GM12878 (cell line): ENCODE data around the gene GOSR2. TPM values are rescaled to one million over a fixed set of nuclear protein-coding genes. Genes with fewer than 3 reads are reported as not detected.
A peak's percentile ranks its signal among the peaks of the same experiment; 100 is the strongest.

Source experiments
- ATAC-seq: fragments of 200-7000 bp; cut with Tn5 transposase; 3 replicates; pipeline ENCODE4 v1.9.1; 2020; ENCODE audit warnings: mild to moderate bottlenecking, moderate library complexity
- BruUV-seq: library from RNA; stranded (reverse); fragments of 400-500 nt; replicated peaks from 2 replicates; lab custom pipeline; 2021; lab: Mats Ljungman, UMichigan
- CTCF ChIA-PET: fragments of 300-600 bp; sonication (Branson Sonifier 250); formaldehyde crosslinking; extraction: SDS; loops from one replicate; lab custom pipeline; 2021; ENCODE audit warnings: inconsistent platforms; lab: Yijun Ruan, JAX
- POLR2A ChIA-PET: fragments of 350-600 bp; formaldehyde crosslinking; extraction: SDS; loops from one replicate; lab custom pipeline; 2021; ENCODE audit warnings: inconsistent platforms; lab: Charles Lee
- RAD21 ChIA-PET: fragments of 300-600 bp; sonication (Branson Sonifier 250); formaldehyde crosslinking; loops from one replicate; lab custom pipeline; 2023; ENCODE audit warnings: antibody characterized with exemption; ENCODE audit not compliant: unreplicated experiment; lab: Charles Lee
- SMC1A ChIA-PET: fragments of 300-600 bp; sonication (Branson Sonifier 250); formaldehyde crosslinking; loops from one replicate; lab custom pipeline; 2023; ENCODE audit not compliant: unreplicated experiment, uncharacterized antibody; lab: Charles Lee
- DNase-seq: peaks from one replicate; pipeline ENCODE4 v3.0.0-alpha.2; 2011; ENCODE audit warnings: low read depth, low spot score
- FAIRE-seq: peaks from 3 replicates; lab custom pipeline; 2011; peaks lifted over from hg19 to GRCh38; lab: Jason Lieb, UNC
- H2AFZ ChIP-seq: 2 replicates; pipeline ENCODE4 v1.6.0; 2011; ENCODE audit warnings: low read depth, low read length, control low read depth; ENCODE audit not compliant: control insufficient read depth
- H3K27ac ChIP-seq: 2 replicates; pipeline ENCODE4 v1.5.1; 2011; ENCODE audit warnings: control low read depth; ENCODE audit not compliant: control insufficient read depth, insufficient read depth
- H3K27me3 ChIP-seq, 2 experiments: replicated peaks in 1 of 2; 2 replicates each; pipeline versions ENCODE4 v1.6.0 to v1.6.1; 2011; ENCODE audit warnings: low read length in 1 of 2; ENCODE audit not compliant: control insufficient read depth in 2 of 2, insufficient read depth in 2 of 2
- H3K36me3 ChIP-seq, 2 experiments: 2 replicates each; pipeline ENCODE4 v1.5.1; 2011; ENCODE audit warnings: low read length in 1 of 2; ENCODE audit not compliant: control insufficient read depth in 2 of 2, insufficient read depth in 2 of 2
- H3K4me1 ChIP-seq: 2 replicates; pipeline ENCODE4 v1.6.1; 2011; ENCODE audit warnings: mild to moderate bottlenecking, low read length, moderate library complexity, mixed read lengths; ENCODE audit not compliant: control insufficient read depth, insufficient read depth
- H3K4me2 ChIP-seq: 2 replicates; pipeline ENCODE4 v1.6.0; 2011; ENCODE audit warnings: control low read depth; ENCODE audit not compliant: control insufficient read depth, insufficient read depth
- H3K4me3 ChIP-seq: fragments of 200-600 bp; sonication (generic); 2 replicates; pipeline ENCODE4 v1.5.1; 2016
- H3K79me2 ChIP-seq: 2 replicates; pipeline ENCODE4 v1.6.0; 2011; ENCODE audit warnings: low read length; ENCODE audit not compliant: control insufficient read depth, insufficient read depth
- H3K9ac ChIP-seq: 2 replicates; pipeline ENCODE4 v1.8.0; 2011; ENCODE audit warnings: low read length, control low read depth, mixed read lengths; ENCODE audit not compliant: control insufficient read depth, insufficient read depth
- H3K9me3 ChIP-seq: replicated peaks from 3 replicates; pipeline ENCODE4 v1.5.1; 2011; ENCODE audit warnings: mild to moderate bottlenecking, low read length; ENCODE audit not compliant: control insufficient read depth, insufficient read depth
- H4K20me1 ChIP-seq: 2 replicates; pipeline ENCODE4 v1.6.0; 2011; ENCODE audit not compliant: control insufficient read depth, insufficient read depth
- BHLHE40 ChIP-seq, 2 experiments: fragments of 450-650 bp in 1 of 2; IDR thresholded peaks; 2 replicates each; pipeline ENCODE4 v1.6.1; 2011 to 2017; ENCODE audit warnings: low read depth in 2 of 2, borderline replicate concordance in 1 of 2, improper control_type of control experiment in 1 of 2, low read length in 1 of 2, mild to moderate bottlenecking in 1 of 2
- EGR1 ChIP-seq, 2 experiments: IDR thresholded peaks; 1 replicate in 1 of 2; 2 replicates in 1 of 2; pipeline ENCODE4 v1.6.1; 2011 to 2012; ENCODE audit warnings: low read depth in 2 of 2, low read length in 2 of 2, borderline replicate concordance in 1 of 2, mild to moderate bottlenecking in 1 of 2, moderate library complexity in 1 of 2
- KDM1A ChIP-seq: fragments of 200-600 bp; sonication (generic); IDR thresholded peaks from 2 replicates; pipeline ENCODE4 v1.6.1; 2016; ENCODE audit warnings: borderline replicate concordance
- MXI1 ChIP-seq: fragments of 150-350 bp; IDR thresholded peaks from 2 replicates; pipeline ENCODE4 v1.6.1; 2011; ENCODE audit warnings: low read depth, mild to moderate bottlenecking, inconsistent platforms, low read length, improper control_type of control experiment
- PAX8 ChIP-seq: fragments of 450-650 bp; IDR thresholded peaks from 2 replicates; pipeline ENCODE4 v1.6.1; 2017; ENCODE audit warnings: mild to moderate bottlenecking, moderate library complexity
- SUZ12 ChIP-seq: fragments of 200-600 bp; sonication (generic); IDR thresholded peaks from one replicate; pipeline ENCODE4 v1.6.1; 2018; ENCODE audit warnings: antibody characterized with exemption, mild to moderate bottlenecking; ENCODE audit not compliant: unreplicated experiment
- TAF1 ChIP-seq: IDR thresholded peaks from 2 replicates; pipeline ENCODE4 v1.6.1; 2011; ENCODE audit warnings: mild to moderate bottlenecking, low read depth, low read length, borderline replicate concordance
- YBX1 ChIP-seq: fragments of 450-650 bp; IDR thresholded peaks from 2 replicates; pipeline ENCODE4 v1.6.1; 2016; ENCODE audit warnings: antibody characterized with exemption
- WGBS: methylation state at CpG from one replicate; pipeline ENCODE4 v1.1.6; 2016; ENCODE audit warnings: low lambda C conversion rate; ENCODE audit not compliant: insufficient replicate concordance, insufficient coverage; ENCODE audit errors: missing lambda C conversion rate; 5-methylcytosine and 5-hydroxymethylcytosine counted together
- in situ Hi-C: fragments of 300-500 bp; cut with MboI; formaldehyde crosslinking; loops from 9 replicates; pipeline ENCODE4 v1.14.3; 2018; ENCODE audit warnings: mixed read lengths
- intact Hi-C: fragments of 100-400 bp; cut with micrococcal nuclease; formaldehyde crosslinking; loops from one replicate; pipeline ENCODE4 v1.14.2; 2022; ENCODE audit not compliant: unreplicated experiment
- polyA plus RNA-seq, 11 experiments: library from polyadenylated mRNA; depleted of rRNA in 4 of 11; unstranded in 6 of 11; stranded (reverse) in 5 of 11; fragments of >200 nt; fragmentation: Nextera tagmentation in 4 of 11; fragmentation: Illumina TruSeq in 1 of 11; extraction: Ambion mirVana in 4 of 11; extraction: Trizol in 1 of 11; gene quantifications; 1 replicate in 1 of 11; 2 replicates in 10 of 11; pipeline versions ENCODE4 v1.2.1 to v1.2.3, GENCODE V29; 2011 to 2016; ENCODE audit warnings: inconsistent platforms in 2 of 11, missing spikeins in 2 of 11, low read depth in 1 of 11
- total RNA-seq, 4 experiments: library from RNA; depleted of rRNA in 3 of 4; stranded (reverse); fragments of >200 nt in 3 of 4; fragmentation: Illumina TruSeq in 1 of 4; extraction: Trizol in 1 of 4; gene quantifications; 2 replicates each; pipeline versions ENCODE4 v1.2.1 to v1.2.3, GENCODE V29; 2013 to 2021
- TF ChIP-seq, protein P1 (sequence below): fragments of 450-650 bp; conservative IDR thresholded peaks from 2 replicates; pipeline ENCODE4 v1.6.1; 2017; ENCODE audit warnings: mild to moderate bottlenecking, moderate library complexity
- TF ChIP-seq, protein P2 (sequence below): fragments of 450-650 bp; IDR thresholded peaks from 2 replicates; pipeline ENCODE4 v1.6.1; 2018; ENCODE audit warnings: borderline replicate concordance, mild to moderate bottlenecking; ENCODE audit not compliant: partially characterized antibody

Gene GOSR2
- total and polyA plus RNA-seq, 10 of the 15 experiments (the other 5 are each of a cell fraction or from before 2014, with no cell fraction given) = 30.1 to 64.5 (median 47.0) TPM

DNA sequence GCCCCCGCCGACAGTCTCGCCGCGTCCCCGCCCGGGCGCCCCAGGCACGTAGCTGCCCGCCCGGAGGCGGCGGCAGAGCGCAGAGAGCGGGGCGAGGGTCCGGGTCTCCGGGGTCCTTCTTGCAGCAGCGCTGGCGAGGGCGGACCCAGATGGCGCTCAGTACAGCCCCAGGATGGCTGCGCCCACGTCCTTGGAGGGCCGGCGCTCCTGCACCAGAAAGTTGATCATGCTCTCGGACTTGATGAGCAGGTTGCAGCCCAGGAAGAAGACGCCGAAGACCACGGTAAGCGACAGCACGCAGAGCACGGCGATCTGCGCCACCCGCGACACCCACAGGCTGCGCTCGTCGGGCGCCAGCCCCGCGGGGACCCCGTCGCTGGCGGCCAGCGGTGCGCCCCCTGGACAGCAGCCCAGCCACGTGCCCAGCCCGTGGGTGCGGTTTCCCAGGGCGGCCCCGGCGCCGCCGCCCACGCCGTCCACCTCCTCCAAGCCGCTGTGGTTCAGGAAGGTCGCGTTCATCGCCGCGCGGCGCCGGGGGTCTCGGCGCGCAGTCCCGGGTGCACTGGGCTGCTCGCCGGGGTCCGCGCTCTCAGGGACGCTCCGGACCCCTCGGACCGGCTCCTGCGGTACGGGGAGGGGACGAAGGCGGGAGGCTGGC, 55.7 kb downstream of the GOSR2 start:
- in situ Hi-C loops (no loop called here), intact Hi-C loops (no loop called here)
- Histone ChIP-seq H4K20me1 (no peaks in the 10 kb centered on the region), H3K27me3 (peaks cover 5 to 23% of the 10 kb centered on the region in 2 experiments), H3K9me3 (no peaks in the 10 kb centered on the region), H3K4me1 (no peaks in the 10 kb centered on the region), H3K27ac (no peak overlapping the region), H3K79me2 (no peaks in the 10 kb centered on the region), H2AFZ (no peak overlapping the region), H3K4me3 (peak overlapping the region; percentile 36; the same call in 1 of the 2 replicates), H3K4me2 (peak overlapping the region; percentile 75)
- RAD21 ChIA-PET = no interaction called here
- CTCF ChIA-PET = no interaction called here
- FAIRE-seq (no peak), DNase-seq (no peak), ATAC-seq (peak; percentile 30; the same call in 2 of the 3 replicates)
- BruUV-seq = no TSS peak
- POLR2A ChIA-PET = no interaction called here
- WGBS = 6% methylated on average over 61 of the region's 83 CpGs
- SMC1A ChIA-PET = no interaction called here
- no peak for TF ChIP-seq YBX1
- TF ChIP-seq EGR1 (IDR thresholded peaks at IDR 0.05; ENCODE audit: borderline replicate concordance in 1 of 2, low read depth in 2 of 2, low read length in 2 of 2) = 0 out of 3 replicates have a peak, but pooled peaks of 1 of the 2 experiments have one; percentile 21
- peak in 1 of 2 experiments; percentile 52; a peak in 3 of 4 replicates for TF ChIP-seq BHLHE40 (IDR thresholded peaks at IDR 0.05; ENCODE audit: borderline replicate concordance in 1 of 2, low read depth in 2 of 2, low read length in 1 of 2)
- TF ChIP-seq, all 136 proteins: peak for 2
- H3K9ac ChIP-seq = no peak overlapping the region
- no peaks in the 10 kb centered on the region for H3K36me3 ChIP-seq

DNA sequence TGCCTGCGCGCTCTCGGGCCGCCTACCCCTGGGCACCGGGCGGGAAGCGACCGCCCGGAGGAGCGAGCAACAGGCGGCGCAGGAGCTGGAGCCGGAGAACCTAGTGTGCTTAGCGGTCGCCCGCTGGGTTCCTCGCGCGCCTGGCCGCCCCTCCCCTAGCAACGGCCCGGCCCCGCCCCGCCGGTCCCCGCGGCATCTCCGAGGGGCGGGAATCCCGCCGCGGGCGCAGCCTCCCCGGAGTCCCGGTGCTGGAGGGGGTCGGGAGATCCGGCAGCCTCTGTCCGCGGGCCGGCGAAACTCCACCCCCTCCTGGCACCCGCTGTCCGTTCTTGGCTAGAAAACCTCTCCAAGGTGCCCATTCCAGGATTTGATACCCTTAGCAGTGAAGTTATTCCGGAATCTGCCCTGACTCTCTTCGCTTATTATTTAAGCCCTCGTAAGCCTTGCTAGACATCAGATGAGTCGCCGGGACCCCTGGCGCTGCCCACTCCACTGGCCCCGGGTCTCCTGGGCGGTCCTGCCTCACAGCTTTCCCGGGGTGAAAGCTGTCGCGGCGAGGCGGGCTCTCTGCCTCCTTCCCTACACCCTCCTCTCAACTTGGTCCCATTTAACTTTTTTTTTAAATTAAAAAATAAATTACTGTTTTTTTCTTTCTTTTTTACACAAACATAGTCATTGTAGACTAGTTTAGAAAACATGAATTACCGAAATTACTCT, 56.3 kb downstream of the GOSR2 start, which contains the start of gene RPRML:
Gene RPRML, minus strand, starts transcription at position 107 of the 717 bp plus-strand sequence. CDS start 246 bp downstream, outside the sequence.
- no peak within 1 kb of the TSS for H3K9ac ChIP-seq
- H3K9me3 ChIP-seq = no peaks in the 10 kb centered on the region
- intact Hi-C loops = no loop called here
- H3K79me2 ChIP-seq = no peaks in the 10 kb centered on the region
- ChIA-PET CTCF (no interaction called here), RAD21 (no interaction called here), POLR2A (no interaction called here), SMC1A (no interaction called here)
- BruUV-seq = no TSS peak
- H3K27me3 ChIP-seq = peaks cover 5 to 23% of the 10 kb centered on the region in 2 experiments
- H3K4me3 ChIP-seq = peak within 1 kb of the TSS; percentile 36; the same call in 1 of the 2 replicates
- H3K4me2 ChIP-seq = peak within 1 kb of the TSS; percentile 75
- H3K36me3 ChIP-seq = no peaks in the 10 kb centered on the region
- WGBS = 1% methylated on average over 42 of the region's 57 CpGs
- in situ Hi-C loops = no loop called here
- FAIRE-seq (no peak), DNase-seq (no peak), ATAC-seq (peak; percentile 77)
- H4K20me1 ChIP-seq = no peaks in the 10 kb centered on the region
- no peak within 1 kb of the TSS for H2AFZ ChIP-seq
- no peaks in the 10 kb centered on the region for H3K4me1 ChIP-seq
- no peak within 1 kb of the TSS for H3K27ac ChIP-seq
- TF ChIP-seq, protein P1, sequence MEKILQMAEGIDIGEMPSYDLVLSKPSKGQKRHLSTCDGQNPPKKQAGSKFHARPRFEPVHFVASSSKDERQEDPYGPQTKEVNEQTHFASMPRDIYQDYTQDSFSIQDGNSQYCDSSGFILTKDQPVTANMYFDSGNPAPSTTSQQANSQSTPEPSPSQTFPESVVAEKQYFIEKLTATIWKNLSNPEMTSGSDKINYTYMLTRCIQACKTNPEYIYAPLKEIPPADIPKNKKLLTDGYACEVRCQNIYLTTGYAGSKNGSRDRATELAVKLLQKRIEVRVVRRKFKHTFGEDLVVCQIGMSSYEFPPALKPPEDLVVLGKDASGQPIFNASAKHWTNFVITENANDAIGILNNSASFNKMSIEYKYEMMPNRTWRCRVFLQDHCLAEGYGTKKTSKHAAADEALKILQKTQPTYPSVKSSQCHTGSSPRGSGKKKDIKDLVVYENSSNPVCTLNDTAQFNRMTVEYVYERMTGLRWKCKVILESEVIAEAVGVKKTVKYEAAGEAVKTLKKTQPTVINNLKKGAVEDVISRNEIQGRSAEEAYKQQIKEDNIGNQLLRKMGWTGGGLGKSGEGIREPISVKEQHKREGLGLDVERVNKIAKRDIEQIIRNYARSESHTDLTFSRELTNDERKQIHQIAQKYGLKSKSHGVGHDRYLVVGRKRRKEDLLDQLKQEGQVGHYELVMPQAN = no peak
- TF ChIP-seq, protein P2, sequence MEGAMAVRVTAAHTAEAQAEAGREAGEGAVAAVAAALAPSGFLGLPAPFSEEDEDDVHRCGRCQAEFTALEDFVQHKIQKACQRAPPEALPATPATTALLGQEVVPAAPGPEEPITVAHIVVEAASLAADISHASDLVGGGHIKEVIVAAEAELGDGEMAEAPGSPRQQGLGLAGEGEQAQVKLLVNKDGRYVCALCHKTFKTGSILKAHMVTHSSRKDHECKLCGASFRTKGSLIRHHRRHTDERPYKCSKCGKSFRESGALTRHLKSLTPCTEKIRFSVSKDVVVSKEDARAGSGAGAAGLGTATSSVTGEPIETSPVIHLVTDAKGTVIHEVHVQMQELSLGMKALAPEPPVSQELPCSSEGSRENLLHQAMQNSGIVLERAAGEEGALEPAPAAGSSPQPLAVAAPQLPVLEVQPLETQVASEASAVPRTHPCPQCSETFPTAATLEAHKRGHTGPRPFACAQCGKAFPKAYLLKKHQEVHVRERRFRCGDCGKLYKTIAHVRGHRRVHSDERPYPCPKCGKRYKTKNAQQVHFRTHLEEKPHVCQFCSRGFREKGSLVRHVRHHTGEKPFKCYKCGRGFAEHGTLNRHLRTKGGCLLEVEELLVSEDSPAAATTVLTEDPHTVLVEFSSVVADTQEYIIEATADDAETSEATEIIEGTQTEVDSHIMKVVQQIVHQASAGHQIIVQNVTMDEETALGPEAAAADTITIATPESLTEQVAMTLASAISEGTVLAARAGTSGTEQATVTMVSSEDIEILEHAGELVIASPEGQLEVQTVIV = no peak
- TF ChIP-seq KDM1A (no peak), TAF1 (no peak), SUZ12 (peak; percentile 85), MXI1 (no peak), PAX8 (no peak)
